ENCODE results near the gene FAM237A.
A peak's percentile ranks its signal among the peaks of the same experiment; 100 is the strongest.

Gene FAM237A

DNA sequence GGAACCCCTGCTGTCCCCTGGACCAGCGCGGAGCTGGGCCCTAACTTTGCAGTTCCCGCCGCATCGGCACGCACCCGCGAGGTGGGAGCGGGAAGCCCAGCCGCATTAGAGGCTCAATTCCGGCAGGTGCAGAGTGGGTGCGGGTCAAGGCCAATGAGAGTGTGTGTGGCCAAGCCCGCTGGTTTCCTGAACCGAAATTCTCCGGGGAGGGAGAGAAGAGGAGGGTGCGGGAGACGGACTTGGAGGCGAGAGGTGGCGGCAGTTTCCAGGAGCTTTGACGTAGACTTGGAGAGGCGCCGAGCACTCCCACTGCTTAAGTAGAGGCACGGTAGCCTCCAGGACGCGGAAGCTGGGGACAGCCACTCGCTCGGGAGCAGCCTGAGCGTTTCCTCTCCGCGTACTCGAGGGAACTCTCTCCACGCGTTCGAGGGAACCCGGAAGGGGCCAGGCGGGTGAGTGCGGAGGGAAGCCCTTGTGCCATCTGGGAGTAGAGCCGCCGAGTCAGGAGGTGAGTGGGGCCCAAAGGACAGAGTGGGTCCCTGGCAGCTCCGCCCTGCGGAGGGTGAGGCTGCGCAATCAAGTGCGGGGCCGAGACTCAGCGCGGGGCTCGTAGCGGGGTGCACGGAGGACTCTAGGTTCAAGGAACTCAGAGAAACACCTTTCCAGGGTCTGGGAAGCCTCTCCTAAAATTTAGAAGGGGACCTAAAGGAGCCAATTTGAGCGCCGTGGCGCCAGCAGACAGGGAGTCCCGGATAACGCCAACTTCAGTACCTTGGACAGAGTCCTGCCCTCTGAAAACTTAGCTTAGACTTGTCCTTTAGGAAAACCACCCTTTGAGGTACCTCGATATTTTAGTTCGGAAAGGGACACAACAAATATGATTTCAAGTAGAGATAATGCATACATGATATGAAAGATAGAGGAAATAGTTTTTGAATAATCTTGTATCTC is at the start of gene FAM237A:
FAM237A (plus strand) TSS at position 413 of the 951 bp plus-strand sequence. CDS start 1,750 bp downstream, outside the sequence.
- peak; percentile 7 to 21 for DNase-seq

GRCh38 chr2:206597717-206598218 is 44.5 kb upstream of the FAM237A start:
- no peak for DNase-seq

DNA sequence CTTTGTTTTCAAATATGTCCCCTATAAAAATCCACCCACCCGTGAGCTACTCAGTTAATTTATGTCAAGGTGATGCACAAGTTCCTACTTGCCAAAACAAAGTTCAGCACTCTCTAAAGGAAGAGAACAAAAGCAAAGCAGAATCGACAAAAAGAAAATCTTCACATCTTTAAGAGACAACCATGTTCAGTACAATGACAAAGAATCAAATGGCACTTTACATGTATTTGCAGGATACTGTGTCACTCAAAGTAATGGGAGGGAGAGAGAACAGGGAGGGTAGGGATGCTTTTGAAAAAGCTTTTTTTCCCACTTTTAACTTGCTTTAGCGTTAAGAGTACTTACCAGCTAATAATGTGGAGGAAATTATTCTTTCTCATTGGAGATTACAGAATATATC is 39.0 kb upstream of the FAM237A start:
- no peak for DNase-seq

GRCh38 chr2:206610451-206610850 is 31.8 kb upstream of the FAM237A start:
- DNase-seq, result no peak

GRCh38 chr2:206611191-206611590 is 31.1 kb upstream of the FAM237A start:
- no peak for DNase-seq

- DNase-seq, result no peak
These were observed 30.6 kb upstream of the FAM237A start for GRCh38 chr2:206611736-206612135.

DNA sequence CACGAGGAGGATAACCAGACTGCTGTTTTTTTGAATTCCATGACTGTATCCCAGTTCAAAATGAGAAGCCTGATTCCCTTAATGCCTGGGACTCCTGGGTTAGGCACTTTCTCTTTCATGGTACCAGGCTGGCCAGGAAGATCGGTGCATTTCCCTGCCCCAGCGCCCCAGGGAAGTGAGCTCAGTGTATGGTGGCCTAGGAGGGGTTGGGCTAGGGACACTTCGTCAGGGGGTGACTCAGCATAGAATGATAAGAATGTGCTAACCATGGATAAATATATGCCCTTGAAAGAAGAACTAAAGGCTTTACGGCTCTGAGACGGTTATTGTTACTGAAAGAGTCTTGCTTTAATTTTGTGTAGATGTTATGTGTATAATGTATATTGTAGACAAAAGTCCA is 27.5 kb upstream of the FAM237A start:
- DNase-seq, result no peak

- no peak for DNase-seq
These were observed 26.7 kb upstream of the FAM237A start for GRCh38 chr2:206615417-206616089.

GRCh38 chr2:206616151-206616550 is 26.1 kb upstream of the FAM237A start:
- no peak for DNase-seq

- no peak for DNase-seq
These were observed 23.3 kb upstream of the FAM237A start for GRCh38 chr2:206619011-206619410.

GRCh38 chr2:206626108-206626507 is 16.2 kb upstream of the FAM237A start:
- no peak for DNase-seq

GRCh38 chr2:206627632-206628031 is 14.7 kb upstream of the FAM237A start:
- DNase-seq, result no peak

- DNase-seq, result no peak
These were observed 10.9 kb upstream of the FAM237A start for GRCh38 chr2:206631340-206631739.

- no peak for DNase-seq
These were observed 7.3 kb upstream of the FAM237A start for GRCh38 chr2:206635015-206635414.

DNA sequence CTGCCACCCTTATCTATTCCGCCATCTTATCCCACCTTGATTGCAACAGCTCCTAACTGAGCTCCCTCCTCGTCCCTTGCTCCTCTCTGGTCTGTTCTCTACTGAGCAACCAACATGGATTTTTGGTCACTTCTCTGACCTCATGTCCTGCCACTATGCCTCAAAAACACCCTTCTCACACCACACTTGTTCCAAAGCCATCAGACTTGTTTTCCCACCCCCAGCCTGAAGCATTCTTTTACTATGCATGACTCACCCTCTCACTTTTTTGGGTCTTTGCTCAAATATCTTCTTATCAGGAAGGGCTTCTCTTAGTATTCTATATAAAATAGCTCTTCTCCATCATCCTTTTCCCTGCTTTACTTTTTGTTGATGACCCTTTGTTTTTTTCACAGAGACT is 2.7 kb upstream of the FAM237A start:
- no peak for DNase-seq

DNA sequence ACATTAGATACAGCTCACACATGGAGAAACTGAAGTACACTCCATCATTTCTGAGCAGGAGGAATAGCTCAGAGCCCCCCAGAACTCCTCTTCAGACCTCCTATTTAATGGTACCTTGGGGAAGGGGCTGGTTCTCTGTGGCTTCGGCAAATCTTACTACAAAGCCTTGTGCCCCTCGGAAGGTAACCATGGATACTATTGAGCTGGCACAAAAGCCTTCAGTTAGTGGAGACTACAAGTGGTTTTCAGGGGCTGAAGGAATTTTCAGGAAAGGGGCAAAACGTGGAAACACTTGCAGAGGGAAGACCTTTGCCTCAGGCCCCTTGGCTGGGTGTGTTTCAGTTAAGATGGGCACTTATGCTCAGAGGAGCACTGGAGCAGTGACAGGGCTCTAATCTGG is 1.1 kb upstream of the FAM237A start:
- no peak for DNase-seq

DNA sequence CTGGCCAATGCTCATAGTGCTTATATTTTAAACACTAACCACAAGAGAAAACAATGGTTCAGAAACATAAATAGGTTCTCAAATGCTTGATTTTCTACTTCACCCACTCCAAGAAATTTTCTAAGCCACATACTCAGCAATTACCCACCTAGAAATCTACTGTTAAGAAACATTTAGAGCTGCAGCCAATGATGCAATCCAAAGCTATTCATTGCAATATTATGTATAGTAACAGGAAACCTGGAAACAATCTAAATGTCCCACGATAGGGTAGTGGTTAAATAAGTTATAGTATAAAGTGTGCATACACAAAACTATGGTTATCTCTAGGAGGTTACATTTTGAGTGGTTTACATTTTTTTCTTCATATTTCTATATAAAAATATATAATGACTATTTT is 5.7 kb downstream of the FAM237A start:
- no peak for DNase-seq

DNA sequence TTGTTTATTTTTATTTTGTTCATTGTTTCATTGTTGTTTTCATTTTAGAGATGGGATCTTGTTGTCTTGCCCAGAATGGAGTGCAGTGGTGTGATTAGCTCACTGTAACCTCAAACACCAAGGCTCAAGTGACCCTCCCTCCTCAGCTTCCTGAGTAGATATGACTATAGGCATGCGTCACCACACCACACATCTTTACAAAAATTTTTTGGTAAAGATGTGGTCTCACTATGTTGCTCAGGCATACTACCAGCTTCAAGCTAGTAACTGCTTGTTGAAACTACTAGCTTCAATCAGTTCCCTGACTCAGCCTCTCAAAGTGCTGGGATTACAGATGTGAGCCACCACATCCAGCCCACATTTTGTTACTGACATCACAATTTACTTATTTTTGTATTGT is 14.8 kb downstream of the FAM237A start:
- no peak for DNase-seq

GRCh38 chr2:206665251-206665650 is 23.0 kb downstream of the FAM237A start:
- no peak for DNase-seq

GRCh38 chr2:206670531-206671319 is 28.4 kb downstream of the FAM237A start:
- no peak for DNase-seq

GRCh38 chr2:206683546-206683945 is 41.3 kb downstream of the FAM237A start:
- no peak for DNase-seq

DNA sequence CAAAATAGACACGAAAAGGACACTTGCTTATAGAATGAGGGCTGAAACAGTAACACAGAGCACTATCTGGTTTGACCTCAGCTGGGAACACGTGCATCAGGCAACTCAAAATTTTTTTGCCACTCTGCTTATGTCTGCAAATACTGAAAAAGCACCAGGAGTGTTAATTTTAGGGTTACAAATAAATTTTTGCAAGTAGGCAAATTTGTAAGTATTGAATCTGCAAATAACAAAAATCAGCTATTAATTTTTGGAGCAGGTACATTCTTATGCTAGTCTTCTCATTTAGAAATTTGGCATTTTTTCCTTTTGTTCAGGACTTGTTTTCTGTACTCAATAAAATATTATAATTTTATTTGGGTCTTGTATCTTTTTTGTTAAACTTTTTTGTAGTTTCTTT is 46.2 kb downstream of the FAM237A start:
- DNase-seq, result no peak

DNA sequence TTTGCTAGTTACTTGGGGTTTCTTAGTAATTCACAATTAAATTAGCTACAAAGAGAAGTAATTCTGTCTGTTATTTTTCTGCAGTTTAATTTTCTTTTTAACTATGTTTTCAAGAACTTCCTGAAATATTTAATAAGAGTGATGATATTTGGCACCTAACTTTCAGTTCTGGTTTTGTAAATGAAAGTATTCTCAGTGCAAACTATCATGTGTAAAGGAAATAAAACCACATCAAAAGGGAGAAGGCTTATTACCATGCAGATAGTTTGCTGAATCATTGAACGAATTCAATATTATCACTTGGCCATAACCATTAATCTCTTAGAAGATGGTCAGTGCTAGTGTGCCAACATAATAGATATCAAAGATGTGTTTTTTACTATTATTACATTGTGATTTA is 46.7 kb downstream of the FAM237A start:
- no peak for DNase-seq

Measured in stimulated activated CD4-positive, alpha-beta T cell treated with anti-CD3 and anti-CD28 coated beads, Interleukin-2, amount 100 ng/mL, for 48 hours (primary cell).